Lung (tissue), 12 donors: ENCODE measurements around the gene ETV5. TPM values are rescaled to one million over a fixed set of nuclear protein-coding genes. Genes with fewer than 3 reads are reported as not detected.

Experiments used
- ATAC-seq: fragments of 200-7000 bp; cut with Tn5 transposase; one replicate; pipeline ENCODE4 v1.9.1; 2020; ENCODE audit warnings: moderate number of reproducible peaks; ENCODE audit not compliant: insufficient read depth, low FRiP score
- DNase-seq, 3 donors: peaks; one replicate each; pipeline ENCODE4 v3.0.0-alpha.2; 2013 to 2017
- H3K27ac ChIP-seq, 2 donors: one replicate each; pipeline ENCODE4 v1.5.1; 2013; ENCODE audit warnings: mild to moderate bottlenecking in 2 of 2, moderate library complexity in 2 of 2, control low read depth in 1 of 2, inconsistent platforms in 1 of 2, low read depth in 1 of 2, low read length in 1 of 2
- H3K27me3 ChIP-seq, 3 donors: one replicate each; pipeline ENCODE4 v1.5.1; 2013; ENCODE audit warnings: low read length in 2 of 3; ENCODE audit not compliant: control insufficient read depth in 3 of 3, insufficient read depth in 3 of 3
- H3K36me3 ChIP-seq, 4 donors: one replicate each; pipeline ENCODE4 v1.5.1; 2013; ENCODE audit warnings: low read length in 4 of 4, mild to moderate bottlenecking in 1 of 4, moderate library complexity in 1 of 4; ENCODE audit not compliant: control insufficient read depth in 4 of 4, insufficient read depth in 4 of 4
- H3K4me1 ChIP-seq, 5 donors: one replicate each; pipeline ENCODE4 v1.5.1; 2013; ENCODE audit warnings: low read length in 5 of 5, mild to moderate bottlenecking in 2 of 5, moderate library complexity in 1 of 5; ENCODE audit not compliant: control insufficient read depth in 5 of 5, insufficient read depth in 5 of 5
- H3K4me3 ChIP-seq: one replicate; pipeline ENCODE4 v1.5.1; 2013; ENCODE audit warnings: mild to moderate bottlenecking, control low read depth, moderate library complexity
- H3K9ac ChIP-seq, 2 donors: one replicate each; pipeline ENCODE4 v1.5.1; 2013; ENCODE audit warnings: low read length in 2 of 2, control low read depth in 1 of 2; ENCODE audit not compliant: insufficient read depth in 1 of 2
- H3K9me3 ChIP-seq, 4 donors: one replicate each; pipeline ENCODE4 v1.5.1; 2013; ENCODE audit warnings: low read length in 3 of 4, mild to moderate bottlenecking in 1 of 4, moderate library complexity in 1 of 4; ENCODE audit not compliant: control insufficient read depth in 4 of 4, insufficient read depth in 3 of 4
- WGBS, 2 donors: extraction: QIAGEN DNeasy Blood & Tissue Kit; methylation state at CpG; one replicate each; pipeline ENCODE4 v1.1.7; 2013; 5-methylcytosine and 5-hydroxymethylcytosine counted together
- polyA plus RNA-seq, 2 donors: library from polyadenylated mRNA; stranded (reverse); fragments of 200-250 nt; gene quantifications; one replicate each; pipeline ENCODE4 v1.2.1, GENCODE V29; 2013
- total RNA-seq, 2 donors: library from RNA; depleted of rRNA in 1 of 2; stranded (reverse); fragments of >200 nt in 1 of 2; gene quantifications; one replicate each; pipeline ENCODE4 v1.2.1, GENCODE V29; 2014 to 2021
- TF ChIP-seq, protein P1 (sequence below): IDR thresholded peaks from 2 replicates; pipeline ENCODE4 v1.5.1; 2012; ENCODE audit warnings: mild to moderate bottlenecking; ENCODE audit errors: control extremely low read depth, extremely low read depth
- donor health status: control.
- donor health status: control.
- donor health status: Bipolar disorder and iron deficiency.
- donor health status: healthy.
- donor health status: DM: yes; HTN: yes; CAD: no.

ETV5 gene
- total and polyA plus RNA-seq, 4 donors = 12.5 to 53.9 (median 23.0) TPM

GRCh38 chr3:186133980-186134379, 25.1 kb upstream of the ETV5 start:
- Histone ChIP-seq H3K4me1 (peaks cover 0 to 2% (median 0%) of the 10 kb centered on the region in 5 donors), H3K27ac (no peak overlapping the region)
- WGBS, 2 donors = 79 to 92% methylated on average over 5 of the region's 5 CpGs

GRCh38 chr3:186132487-186132886, 23.6 kb upstream of the ETV5 start:
- Histone ChIP-seq H3K27ac (no peak overlapping the region), H3K9me3 (no peaks in the 10 kb centered on the region), H3K36me3 (no peaks in the 10 kb centered on the region), H3K9ac (no peak overlapping the region), H3K27me3 (no peaks in the 10 kb centered on the region), H3K4me3 (no peak overlapping the region), H3K4me1 (peaks cover 0 to 3% (median 0%) of the 10 kb centered on the region in 5 donors)
- no peak for ATAC-seq
- TF ChIP-seq, protein P1, sequence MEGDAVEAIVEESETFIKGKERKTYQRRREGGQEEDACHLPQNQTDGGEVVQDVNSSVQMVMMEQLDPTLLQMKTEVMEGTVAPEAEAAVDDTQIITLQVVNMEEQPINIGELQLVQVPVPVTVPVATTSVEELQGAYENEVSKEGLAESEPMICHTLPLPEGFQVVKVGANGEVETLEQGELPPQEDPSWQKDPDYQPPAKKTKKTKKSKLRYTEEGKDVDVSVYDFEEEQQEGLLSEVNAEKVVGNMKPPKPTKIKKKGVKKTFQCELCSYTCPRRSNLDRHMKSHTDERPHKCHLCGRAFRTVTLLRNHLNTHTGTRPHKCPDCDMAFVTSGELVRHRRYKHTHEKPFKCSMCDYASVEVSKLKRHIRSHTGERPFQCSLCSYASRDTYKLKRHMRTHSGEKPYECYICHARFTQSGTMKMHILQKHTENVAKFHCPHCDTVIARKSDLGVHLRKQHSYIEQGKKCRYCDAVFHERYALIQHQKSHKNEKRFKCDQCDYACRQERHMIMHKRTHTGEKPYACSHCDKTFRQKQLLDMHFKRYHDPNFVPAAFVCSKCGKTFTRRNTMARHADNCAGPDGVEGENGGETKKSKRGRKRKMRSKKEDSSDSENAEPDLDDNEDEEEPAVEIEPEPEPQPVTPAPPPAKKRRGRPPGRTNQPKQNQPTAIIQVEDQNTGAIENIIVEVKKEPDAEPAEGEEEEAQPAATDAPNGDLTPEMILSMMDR = no peak
- DNase-seq = no peak
- WGBS, 2 donors = 87 to 100% methylated on average over 2 of the region's 2 CpGs

More at GRCh38 chr3:186133980-186134379, 25.1 kb upstream of the ETV5 start:
- H3K4me3 ChIP-seq = no peak overlapping the region
- no peaks in the 10 kb centered on the region for H3K9me3 ChIP-seq
- H3K9ac ChIP-seq = no peak overlapping the region
- TF ChIP-seq, protein P1 = no peak
- DNase-seq (no peak), ATAC-seq (no peak)
- H3K27me3 ChIP-seq = no peaks in the 10 kb centered on the region
- H3K36me3 ChIP-seq = no peaks in the 10 kb centered on the region

DNA sequence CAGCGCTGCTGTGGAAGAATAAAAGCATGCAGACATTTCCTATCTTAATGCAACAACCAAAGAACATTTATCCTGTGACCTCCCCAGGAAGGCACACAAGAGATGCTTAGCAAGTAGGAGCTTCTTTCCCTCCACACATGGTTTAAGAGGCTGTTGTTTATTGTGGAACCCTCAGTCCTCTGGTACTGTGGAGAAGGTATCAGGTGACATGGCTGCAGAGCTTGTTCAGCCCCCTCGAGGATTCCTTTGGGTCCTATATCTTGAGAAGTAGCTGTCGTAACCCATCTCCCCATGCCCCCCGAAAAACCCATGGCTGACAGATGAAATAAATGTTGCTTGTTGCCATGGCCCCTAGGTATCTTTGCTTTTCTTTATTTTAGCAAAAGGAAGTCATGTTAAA, 20.3 kb upstream of the ETV5 start:
- ATAC-seq = no peak
- Histone ChIP-seq H3K4me3 (no peak overlapping the region), H3K27ac (no peak overlapping the region), H3K4me1 (peaks cover 0 to 6% (median 3%) of the 10 kb centered on the region in 5 donors), H3K27me3 (no peaks in the 10 kb centered on the region), H3K9ac (no peak overlapping the region), H3K9me3 (peaks cover 0 to 4% (median 0%) of the 10 kb centered on the region in 4 donors), H3K36me3 (no peaks in the 10 kb centered on the region)
- TF ChIP-seq, protein P1 = no peak
- DNase-seq = no peak
- WGBS, 2 donors = 86 to 87% methylated on average over 4 of the region's 4 CpGs

DNA sequence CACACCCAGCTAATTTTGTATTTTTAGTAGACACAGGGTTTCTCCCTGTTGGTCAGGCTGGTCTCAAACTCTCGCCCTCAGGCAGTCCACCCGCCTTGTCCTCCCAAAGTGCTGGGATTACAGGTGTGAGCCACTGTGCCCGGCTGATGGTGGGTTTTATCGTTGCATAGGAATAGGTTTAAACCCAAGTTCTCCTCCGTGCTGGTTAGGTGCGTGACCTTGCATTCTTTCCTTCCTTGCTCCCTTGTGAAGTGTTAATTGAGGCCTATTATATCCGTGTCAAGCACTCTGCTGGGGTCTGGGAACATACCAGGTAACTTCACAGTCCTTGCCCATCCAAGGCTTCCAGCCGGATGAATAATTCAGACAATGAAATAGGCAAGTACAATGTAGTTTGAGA, 19.3 kb upstream of the ETV5 start:
- Histone ChIP-seq H3K4me1 (peaks cover 0 to 13% (median 3%) of the 10 kb centered on the region in 5 donors), H3K9ac (no peak overlapping the region), H3K4me3 (no peak overlapping the region), H3K36me3 (no peaks in the 10 kb centered on the region), H3K27me3 (no peaks in the 10 kb centered on the region), H3K27ac (no peak overlapping the region), H3K9me3 (peaks cover 0 to 4% (median 0%) of the 10 kb centered on the region in 4 donors)
- TF ChIP-seq, protein P1 = no peak
- ATAC-seq (no peak), DNase-seq (no peak)
- 69 to 87% methylated on average over 8 of the region's 8 CpGs for WGBS, 2 donors
